Smooth muscle cell (in vitro differentiated cells): Measurements from ENCODE around the gene VAPA. TPM values are rescaled to one million over a fixed set of nuclear protein-coding genes. Genes with fewer than 3 reads are reported as not detected.

Experiments used
- DNase-seq: peaks from one replicate; lab custom pipeline; 2025; ENCODE audit not compliant: unreplicated experiment; lab: John Stamatoyannopoulos, UW
- H2AFZ ChIP-seq: fragments of 200-600 bp; sonication (generic); 2 replicates; pipeline ENCODE4 v1.6.0; 2016; ENCODE audit warnings: antibody characterized with exemption, low read depth, mild to moderate bottlenecking
- H3F3A ChIP-seq: fragments of 200-600 bp; sonication (generic); 2 replicates; pipeline ENCODE4 v1.6.0; 2017; ENCODE audit warnings: antibody characterized with exemption, low read depth
- H3K27ac ChIP-seq: fragments of 200-600 bp; sonication (generic); 2 replicates; pipeline ENCODE4 v1.5.1; 2016; ENCODE audit warnings: low read depth, mild to moderate bottlenecking
- H3K27me3 ChIP-seq: fragments of 200-600 bp; sonication (generic); 2 replicates; pipeline ENCODE4 v1.6.1; 2016; ENCODE audit warnings: low read depth, mild to moderate bottlenecking
- H3K36me3 ChIP-seq: fragments of 200-600 bp; sonication (generic); 2 replicates; pipeline ENCODE4 v1.5.1; 2016; ENCODE audit warnings: low read depth
- H3K4me1 ChIP-seq: fragments of 200-600 bp; sonication (generic); 2 replicates; pipeline ENCODE4 v1.5.1; 2016; ENCODE audit warnings: low read depth
- H3K4me2 ChIP-seq: fragments of 200-600 bp; sonication (generic); 2 replicates; pipeline ENCODE4 v1.6.0; 2016; ENCODE audit warnings: mild to moderate bottlenecking
- H3K4me3 ChIP-seq: fragments of 200-600 bp; sonication (generic); 2 replicates; pipeline ENCODE4 v1.5.1; 2016; ENCODE audit warnings: mild to moderate bottlenecking
- H3K79me2 ChIP-seq: fragments of 200-600 bp; sonication (generic); 2 replicates; pipeline ENCODE4 v1.6.0; 2016; ENCODE audit warnings: low read depth, mild to moderate bottlenecking
- H3K9ac ChIP-seq: fragments of 200-600 bp; sonication (generic); 2 replicates; pipeline ENCODE4 v1.6.0; 2016; ENCODE audit warnings: low read depth
- H3K9me3 ChIP-seq: fragments of 200-600 bp; sonication (generic); replicated peaks from 2 replicates; pipeline ENCODE4 v1.5.1; 2016; ENCODE audit warnings: low read depth
- H4K20me1 ChIP-seq: fragments of 200-600 bp; sonication (generic); 2 replicates; pipeline ENCODE4 v1.6.0; 2016; ENCODE audit warnings: low read depth
- WGBS: methylation state at CpG from one replicate; pipeline ENCODE4 v1.1.7; 2016; ENCODE audit warnings: low lambda C conversion rate; 5-methylcytosine and 5-hydroxymethylcytosine counted together
- polyA plus RNA-seq: library from polyadenylated mRNA; unstranded; fragments of >200 nt; fragmentation: Nextera tagmentation; extraction: Ambion mirVana; gene quantifications from 2 replicates; pipeline ENCODE4 v1.2.1, GENCODE V29; 2016
- total RNA-seq: library from RNA; depleted of rRNA; stranded (reverse); fragments of >200 nt; gene quantifications from 2 replicates; pipeline ENCODE4 v1.2.3, GENCODE V29; 2014
- TF ChIP-seq, protein P1 (sequence below): fragments of 200-600 bp; sonication (generic); IDR thresholded peaks from 2 replicates; pipeline ENCODE4 v1.5.1; 2017; ENCODE audit warnings: borderline replicate concordance, mild to moderate bottlenecking, antibody characterized with exemption; ENCODE audit not compliant: insufficient read depth, poor library complexity, severe bottlenecking

Gene VAPA
- total and polyA plus RNA-seq, 2 experiments from 2014 or later: 315 to 350 TPM

DNA sequence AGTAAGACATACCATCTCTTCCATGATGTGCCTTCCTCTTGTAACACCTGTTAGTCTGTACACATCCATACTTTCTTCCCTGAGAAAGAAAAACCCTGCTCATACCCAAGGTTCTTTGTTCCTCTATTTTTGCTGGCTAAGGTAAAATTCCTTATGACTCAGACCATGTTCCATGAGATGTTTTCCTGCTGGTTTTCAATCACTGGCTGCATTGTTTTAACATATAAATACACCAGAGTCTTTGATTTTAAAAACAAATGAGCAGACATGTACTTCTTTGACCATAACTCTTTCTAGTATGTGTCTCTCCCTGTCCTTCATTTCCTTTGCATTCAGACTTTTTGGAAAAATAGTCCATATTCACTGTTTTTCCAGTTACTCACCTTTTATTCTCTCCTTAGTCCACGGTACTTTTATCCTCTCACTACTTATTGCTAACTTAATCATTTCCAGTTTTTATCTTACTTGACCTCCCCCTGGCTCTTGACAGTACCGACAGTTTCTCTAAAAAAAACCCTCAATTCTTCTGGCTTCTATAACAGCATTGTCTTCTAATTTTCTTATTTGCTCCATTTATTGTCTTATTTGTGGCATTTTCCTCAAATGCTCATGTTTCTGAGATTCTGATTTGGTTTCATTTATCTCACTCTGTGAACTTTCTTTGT lies 4.3 kb downstream of the VAPA start:
- H3K36me3 ChIP-seq: no peaks in the 10 kb centered on the region
- H3K4me3 ChIP-seq: peak overlapping the region; percentile 85
- no peaks in the 10 kb centered on the region for H3K9me3 ChIP-seq
- peaks cover 9% of the 10 kb centered on the region for H3F3A ChIP-seq
- H2AFZ ChIP-seq: no peak overlapping the region
- TF ChIP-seq, protein P1, sequence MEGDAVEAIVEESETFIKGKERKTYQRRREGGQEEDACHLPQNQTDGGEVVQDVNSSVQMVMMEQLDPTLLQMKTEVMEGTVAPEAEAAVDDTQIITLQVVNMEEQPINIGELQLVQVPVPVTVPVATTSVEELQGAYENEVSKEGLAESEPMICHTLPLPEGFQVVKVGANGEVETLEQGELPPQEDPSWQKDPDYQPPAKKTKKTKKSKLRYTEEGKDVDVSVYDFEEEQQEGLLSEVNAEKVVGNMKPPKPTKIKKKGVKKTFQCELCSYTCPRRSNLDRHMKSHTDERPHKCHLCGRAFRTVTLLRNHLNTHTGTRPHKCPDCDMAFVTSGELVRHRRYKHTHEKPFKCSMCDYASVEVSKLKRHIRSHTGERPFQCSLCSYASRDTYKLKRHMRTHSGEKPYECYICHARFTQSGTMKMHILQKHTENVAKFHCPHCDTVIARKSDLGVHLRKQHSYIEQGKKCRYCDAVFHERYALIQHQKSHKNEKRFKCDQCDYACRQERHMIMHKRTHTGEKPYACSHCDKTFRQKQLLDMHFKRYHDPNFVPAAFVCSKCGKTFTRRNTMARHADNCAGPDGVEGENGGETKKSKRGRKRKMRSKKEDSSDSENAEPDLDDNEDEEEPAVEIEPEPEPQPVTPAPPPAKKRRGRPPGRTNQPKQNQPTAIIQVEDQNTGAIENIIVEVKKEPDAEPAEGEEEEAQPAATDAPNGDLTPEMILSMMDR: no peak
- peaks cover 90% of the 10 kb centered on the region for H3K79me2 ChIP-seq
- H3K27me3 ChIP-seq: no peaks in the 10 kb centered on the region
- H3K4me2 ChIP-seq: peak overlapping the region; percentile 88
- H3K9ac ChIP-seq: peak overlapping the region; percentile 14
- peak overlapping the region; percentile 100 for H3K27ac ChIP-seq
- H4K20me1 ChIP-seq: peaks cover 85% of the 10 kb centered on the region
- 51% methylated on average over 2 of the region's 2 CpGs for WGBS
- no peak for DNase-seq
- peaks cover 43% of the 10 kb centered on the region for H3K4me1 ChIP-seq

DNA sequence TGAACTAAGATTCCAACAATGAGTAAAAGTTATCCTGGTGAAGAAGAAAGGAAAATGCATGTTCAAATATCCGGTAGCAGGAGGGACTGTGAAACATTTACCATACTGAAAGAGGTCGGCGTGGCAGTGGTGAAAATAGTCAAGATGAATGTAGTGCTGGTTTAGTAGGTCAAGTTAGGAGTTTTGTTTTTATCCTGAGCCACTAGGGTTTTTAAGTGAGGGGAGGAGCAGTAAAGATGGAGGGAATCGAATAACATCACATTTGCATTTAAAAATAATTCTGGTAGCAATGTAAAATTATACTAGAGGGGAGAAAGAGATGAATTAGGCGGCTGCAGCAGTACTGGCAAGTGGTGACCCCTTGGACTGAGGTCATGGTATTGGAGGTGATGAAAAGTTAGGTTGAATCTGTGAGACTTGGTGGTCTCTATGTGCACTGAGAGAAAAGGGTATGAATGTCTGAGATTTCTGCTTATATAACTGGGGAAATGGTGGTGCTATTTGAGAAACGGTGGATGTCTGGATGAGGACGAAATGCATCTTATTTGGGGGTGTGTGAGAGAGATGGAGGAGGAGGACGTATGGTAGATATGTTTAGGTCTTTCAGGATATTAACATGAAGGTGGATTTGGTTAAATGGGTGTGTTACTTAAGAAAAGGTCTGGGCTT lies 5.9 kb downstream of the VAPA start:
- Histone ChIP-seq H2AFZ (no peak overlapping the region), H3K4me2 (no peak overlapping the region), H3F3A (peaks cover 9% of the 10 kb centered on the region), H4K20me1 (peaks cover 100% of the 10 kb centered on the region), H3K27ac (peak overlapping the region; percentile 100), H3K4me3 (no peak overlapping the region), H3K79me2 (peaks cover 100% of the 10 kb centered on the region), H3K9me3 (no peaks in the 10 kb centered on the region), H3K4me1 (peaks cover 58% of the 10 kb centered on the region), H3K27me3 (no peaks in the 10 kb centered on the region), H3K36me3 (no peaks in the 10 kb centered on the region), H3K9ac (no peak overlapping the region)
- WGBS: 92% methylated on average over 8 of the region's 8 CpGs
- DNase-seq: no peak
- TF ChIP-seq, protein P1: no peak

DNA sequence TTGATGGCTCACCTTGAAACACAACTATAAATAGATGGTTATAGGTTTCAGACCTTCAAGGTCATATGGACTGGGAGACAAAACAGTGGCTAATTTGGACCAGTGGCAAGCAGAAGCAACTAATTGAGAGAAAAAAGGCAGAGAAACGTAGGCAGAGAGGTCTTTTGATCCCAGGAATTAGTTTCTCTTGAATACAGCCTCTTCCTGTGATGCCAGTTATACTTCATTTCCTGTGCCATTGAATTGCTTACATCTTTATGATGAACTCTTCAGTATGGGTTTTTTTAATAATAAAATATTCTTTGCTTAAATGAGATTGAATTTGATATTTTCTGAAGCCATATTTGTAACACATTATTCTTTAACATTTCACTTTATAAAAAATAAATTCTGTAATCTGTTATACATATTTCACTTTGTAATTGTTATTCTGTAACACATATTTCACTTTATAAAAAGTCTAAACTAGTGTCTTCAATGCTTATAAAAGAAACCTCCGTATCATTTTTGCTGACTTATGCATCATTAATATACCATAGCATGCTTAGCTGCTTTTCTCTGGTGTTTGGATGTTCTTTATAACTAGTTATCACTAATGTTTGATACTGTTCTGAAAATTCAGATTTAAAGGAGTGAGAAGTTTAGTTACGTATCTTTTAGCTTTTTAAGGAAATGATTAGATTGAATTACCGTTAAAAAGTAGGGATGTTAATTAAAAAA lies 8.9 kb downstream of the VAPA start:
- Histone ChIP-seq H3K4me1 (peaks cover 65% of the 10 kb centered on the region), H3K27ac (peak overlapping the region; percentile 20)

More for the DNA sequence above, 8.9 kb downstream of the VAPA start:
- H4K20me1 ChIP-seq: peaks cover 100% of the 10 kb centered on the region
- peaks cover 9% of the 10 kb centered on the region for H3F3A ChIP-seq
- no peaks in the 10 kb centered on the region for H3K27me3 ChIP-seq
- no peak overlapping the region for H2AFZ ChIP-seq
- no peak for DNase-seq
- H3K4me2 ChIP-seq: peak overlapping the region; percentile 25
- H3K9ac ChIP-seq: peak overlapping the region; percentile 20
- TF ChIP-seq, protein P1: no peak
- H3K79me2 ChIP-seq: peaks cover 100% of the 10 kb centered on the region
- no peaks in the 10 kb centered on the region for H3K36me3 ChIP-seq
- no peak overlapping the region for H3K4me3 ChIP-seq
- 79% methylated on average over 4 of the region's 4 CpGs for WGBS
- no peaks in the 10 kb centered on the region for H3K9me3 ChIP-seq
